Measurements from ENCODE around the gene ALG9.

ALG9 gene

GRCh38 chr11:111837366-111837891 is 34.0 kb downstream of the ALG9 start:
- TF ChIP-seq CTCF (IDR thresholded peaks at IDR 0.05; ENCODE audit: low read depth, low read length, missing control alignments) = no peak
- DNase-seq (ENCODE audit: extremely low read depth, low read depth) = no peak
- H3K4me3 ChIP-seq (replicated peaks; ENCODE audit: low read depth, low read length) = no peak overlapping the region

GRCh38 chr11:111836721-111837120 is 34.7 kb downstream of the ALG9 start:
- TF ChIP-seq CTCF (IDR thresholded peaks at IDR 0.05; ENCODE audit: low read depth, low read length, missing control alignments) = no peak
- DNase-seq (ENCODE audit: extremely low read depth, low read depth) = no peak
- H3K4me3 ChIP-seq (replicated peaks; ENCODE audit: low read depth, low read length) = no peak overlapping the region

GRCh38 chr11:111836162-111836561 is 35.2 kb downstream of the ALG9 start:
- H3K4me3 ChIP-seq (replicated peaks; ENCODE audit: low read depth, low read length) = no peak overlapping the region
- no peak for TF ChIP-seq CTCF (IDR thresholded peaks at IDR 0.05; ENCODE audit: low read depth, low read length, missing control alignments)
- no peak for DNase-seq (ENCODE audit: extremely low read depth, low read depth)

- TF ChIP-seq CTCF (IDR thresholded peaks at IDR 0.05; ENCODE audit: low read depth, low read length, missing control alignments) = no peak
- H3K4me3 ChIP-seq (replicated peaks; ENCODE audit: low read depth, low read length) = no peak overlapping the region
- DNase-seq (ENCODE audit: extremely low read depth, low read depth) = no peak
Observed at GRCh38 chr11:111835665-111836064, 35.7 kb downstream of the ALG9 start.

- H3K4me3 ChIP-seq (replicated peaks; ENCODE audit: low read depth, low read length) = no peak overlapping the region
Observed at GRCh38 chr11:111834432-111835163, 36.8 kb downstream of the ALG9 start.

GRCh38 chr11:111833524-111833923 is 37.9 kb downstream of the ALG9 start:
- no peak overlapping the region for H3K4me3 ChIP-seq (replicated peaks; ENCODE audit: low read depth, low read length)
- TF ChIP-seq CTCF (IDR thresholded peaks at IDR 0.05; ENCODE audit: low read depth, low read length, missing control alignments) = peak; percentile 17
- DNase-seq (ENCODE audit: extremely low read depth, low read depth) = no peak

More at GRCh38 chr11:111834432-111835163, 36.8 kb downstream of the ALG9 start:
- no peak for TF ChIP-seq CTCF (IDR thresholded peaks at IDR 0.05; ENCODE audit: low read depth, low read length, missing control alignments)
- DNase-seq (ENCODE audit: extremely low read depth, low read depth) = peak; percentile 41

All from HFF-Myc (cell line).